WTC11 (cell line): ENCODE data around the gene SOX5.

Experiments used
- FOXP1 ChIP-seq: sonication (generic); formaldehyde crosslinking; IDR thresholded peaks from 2 replicates; pipeline ENCODE4 v1.8.0; 2022; ENCODE audit warnings: missing genetic modification reagents, mild to moderate bottlenecking, moderate library complexity, borderline replicate concordance
- IRF2 ChIP-seq: sonication (generic); formaldehyde crosslinking; IDR thresholded peaks from 2 replicates; pipeline ENCODE4 v1.8.0; 2022; ENCODE audit warnings: low read depth, missing genetic modification reagents, borderline replicate concordance
- ZBTB21 ChIP-seq: sonication (generic); formaldehyde crosslinking; IDR thresholded peaks from 2 replicates; pipeline ENCODE4 v1.8.1; 2023; ENCODE audit warnings: mild to moderate bottlenecking, missing genetic modification reagents, borderline replicate concordance
- ZNF317 ChIP-seq: sonication (generic); formaldehyde crosslinking; IDR thresholded peaks from 2 replicates; pipeline ENCODE4 v1.8.1; 2023; ENCODE audit warnings: low read depth, mild to moderate bottlenecking, moderate library complexity, missing genetic modification reagents, borderline replicate concordance
- TF ChIP-seq, protein P1 (sequence below): fragments of 200-600 bp; IDR thresholded peaks from 2 replicates; pipeline ENCODE4 v1.8.0; 2022; ENCODE audit warnings: antibody characterized with exemption
- TF ChIP-seq, protein P2 (sequence below): sonication (generic); formaldehyde crosslinking; IDR thresholded peaks from 2 replicates; pipeline ENCODE4 v1.8.0; 2022; ENCODE audit warnings: mild to moderate bottlenecking, missing genetic modification reagents

DNA sequence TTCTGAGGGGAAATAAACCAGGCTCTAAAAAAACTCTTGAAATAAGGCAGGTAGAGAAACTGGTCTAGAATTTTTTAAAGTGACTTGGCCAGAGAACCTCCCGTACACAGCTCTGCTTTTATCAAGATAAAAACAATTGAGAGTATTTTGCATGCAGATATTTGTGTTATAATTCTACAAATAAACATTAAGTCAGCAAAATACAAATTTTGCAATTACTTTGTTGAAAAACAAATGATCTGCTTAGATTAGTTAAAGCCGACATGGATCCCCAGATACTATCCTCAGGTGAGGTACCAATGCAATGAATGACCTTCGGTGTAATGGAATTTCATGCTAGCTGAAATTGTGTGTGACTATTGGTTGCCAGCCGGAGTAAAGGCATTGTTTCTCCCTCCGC is 197.2 kb downstream of the SOX5 start:
- TF ChIP-seq FOXP1 (CRISPR knock-in tag) (no peak), IRF2 (CRISPR knock-in tag) (no peak), ZNF317 (CRISPR knock-in tag) (no peak), ZBTB21 (no peak)
- TF ChIP-seq, protein P1, sequence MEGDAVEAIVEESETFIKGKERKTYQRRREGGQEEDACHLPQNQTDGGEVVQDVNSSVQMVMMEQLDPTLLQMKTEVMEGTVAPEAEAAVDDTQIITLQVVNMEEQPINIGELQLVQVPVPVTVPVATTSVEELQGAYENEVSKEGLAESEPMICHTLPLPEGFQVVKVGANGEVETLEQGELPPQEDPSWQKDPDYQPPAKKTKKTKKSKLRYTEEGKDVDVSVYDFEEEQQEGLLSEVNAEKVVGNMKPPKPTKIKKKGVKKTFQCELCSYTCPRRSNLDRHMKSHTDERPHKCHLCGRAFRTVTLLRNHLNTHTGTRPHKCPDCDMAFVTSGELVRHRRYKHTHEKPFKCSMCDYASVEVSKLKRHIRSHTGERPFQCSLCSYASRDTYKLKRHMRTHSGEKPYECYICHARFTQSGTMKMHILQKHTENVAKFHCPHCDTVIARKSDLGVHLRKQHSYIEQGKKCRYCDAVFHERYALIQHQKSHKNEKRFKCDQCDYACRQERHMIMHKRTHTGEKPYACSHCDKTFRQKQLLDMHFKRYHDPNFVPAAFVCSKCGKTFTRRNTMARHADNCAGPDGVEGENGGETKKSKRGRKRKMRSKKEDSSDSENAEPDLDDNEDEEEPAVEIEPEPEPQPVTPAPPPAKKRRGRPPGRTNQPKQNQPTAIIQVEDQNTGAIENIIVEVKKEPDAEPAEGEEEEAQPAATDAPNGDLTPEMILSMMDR: no peak
- TF ChIP-seq, protein P2, sequence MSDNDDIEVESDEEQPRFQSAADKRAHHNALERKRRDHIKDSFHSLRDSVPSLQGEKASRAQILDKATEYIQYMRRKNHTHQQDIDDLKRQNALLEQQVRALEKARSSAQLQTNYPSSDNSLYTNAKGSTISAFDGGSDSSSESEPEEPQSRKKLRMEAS (CRISPR knock-in tag): no peak
